Adrenal gland (tissue), 12 donors: ENCODE measurements around the gene ABCF3. TPM values are rescaled to one million over a fixed set of nuclear protein-coding genes. Genes with fewer than 3 reads are reported as not detected.

Source experiments
- microRNA counts, 2 donors: library from miRNA; unstranded; fragments of <30 nt; microRNA quantifications; one replicate each; lab custom pipeline; 2016
- microRNA-seq, 3 donors: library from miRNA; unstranded; fragments of <30 nt; microRNA quantifications; one replicate each; pipeline ENCODE4, GENCODE V29; 2017 to 2020
- polyA plus RNA-seq, 3 donors: library from polyadenylated mRNA; stranded (reverse); fragments of 200-250 nt in 2 of 3; fragments of 350-450 nt in 1 of 3; fragmentation: Illumina TruSeq in 1 of 3; extraction: RNeasy Lipid Tissue Mini Kit (QIAGEN cat#74804) in 1 of 3; gene quantifications; one replicate each; pipeline ENCODE4 v1.2.3, GENCODE V29; 2013 to 2014
- small RNA-seq, 2 donors: library from RNA; depleted of rRNA; stranded (forward); fragments of <200 nt; gene quantifications; one replicate each; pipeline ENCODE3, GENCODE V24; 2016
- total RNA-seq, 9 donors: library from RNA; depleted of rRNA in 4 of 9; stranded (reverse); fragments of >200 nt in 4 of 9; fragments of 120-200 nt in 1 of 9; fragmentation: NEBNext Ultra II Directional in 1 of 9; extraction: Animal tissue kit (Norgen Biotek cat#: 25700) in 1 of 9; gene quantifications; one replicate each; pipeline versions ENCODE4 v1.1.0 to v1.2.4, GENCODE V29; 2013 to 2023
- donor health status: healthy with polysubstance abuse.
- donor health status: Bipolar disorder and iron deficiency.
- donor health status: DM: yes; HTN: yes; CAD: no.
- donor health status: DM: no; HTN: no; CAD: no.
- donor health status: DM: no; HTN: no; CAD: no.
- donor health status: DM: yes; HTN: yes; CAD: no.

The ABCF3 gene
- total and polyA plus RNA-seq, 12 donors, result 93.6 to 353 (median 201) TPM

MicroRNA genes within 50 kb of the gene (microRNA counts, 767-probe panel; counts per million panel counts)
- microRNA hsa-miR-1224-3p (lab: Ali Mortazavi, UCI) (0 counts per million in 2 donors), microRNA hsa-miR-1224-5p (lab: Ali Mortazavi, UCI) (0 counts per million in 2 donors)

Small RNA genes within 50 kb of the gene (microRNA-seq; reads per million reads assigned to microRNA genes)
- 197 to 629 (median 246) reads per million in 3 donors for gene MIR1224

Small RNA genes within 50 kb of the gene (small RNA-seq; reads per million reads assigned to genes)
- gene MIR1224, result 14.5 to 15.7 reads per million in 2 donors

Other genes with a start within 250 kb of the ABCF3 start
- 10 to 100 TPM; 11.4 to 45.3 (median 24.8) TPM for gene ABCC5, start 168.3 kb upstream of the ABCF3 start, total RNA-seq
- gene ABCC5, start 168.3 kb upstream of the ABCF3 start, polyA plus RNA-seq, result 10 to 100 TPM; 20.8 to 53.9 (median 33.2) TPM
- not detected for gene HTR3D, start 154.5 kb upstream of the ABCF3 start, total RNA-seq
- gene HTR3D, start 154.5 kb upstream of the ABCF3 start, polyA plus RNA-seq, result not detected
- not detected for gene HTR3C, start 133.2 kb upstream of the ABCF3 start, total RNA-seq
- gene HTR3C, start 133.2 kb upstream of the ABCF3 start, polyA plus RNA-seq, result under 1 TPM in 1 of 3 donors, not detected in 2; 0.03 TPM
- gene HTR3E, start 89.1 kb upstream of the ABCF3 start, total RNA-seq, result not detected
- not detected for gene HTR3E, start 89.1 kb upstream of the ABCF3 start, polyA plus RNA-seq
- gene EIF2B5, start 50.8 kb upstream of the ABCF3 start, total RNA-seq, result 10 to 100 TPM; 19.1 to 50.8 (median 40.2) TPM
- 10 to 100 TPM; 45.9 to 56.1 (median 49.0) TPM for gene EIF2B5, start 50.8 kb upstream of the ABCF3 start, polyA plus RNA-seq
- 10 to 100 TPM; 34.1 to 94.1 (median 64.2) TPM for gene DVL3, start 30.8 kb upstream of the ABCF3 start, total RNA-seq
- 10 to 100 TPM; 45.8 to 92.9 (median 69.8) TPM for gene DVL3, start 30.8 kb upstream of the ABCF3 start, polyA plus RNA-seq
- 100 to 1,000 TPM; 305 to 700 (median 594) TPM for gene AP2M1, start 11.3 kb upstream of the ABCF3 start, total RNA-seq
- gene AP2M1, start 11.3 kb upstream of the ABCF3 start, polyA plus RNA-seq, result 100 to 1,000 TPM; 250 to 882 (median 362) TPM
- 100 to 1,000 TPM in 3 of 9 donors, 10 to 100 TPM in 5, 1 to 10 TPM in 1; 1.1 to 140 (median 65.8) TPM for gene VWA5B2, start 43.4 kb downstream of the ABCF3 start, total RNA-seq
- gene VWA5B2, start 43.4 kb downstream of the ABCF3 start, polyA plus RNA-seq, result 1,000 to 10,000 TPM in 1 of 3 donors, 100 to 1,000 TPM in 1, 10 to 100 TPM in 1; 29.8 to 1,120 (median 268) TPM
- gene ALG3, start 62.8 kb downstream of the ABCF3 start, total RNA-seq, result 100 to 1,000 TPM in 1 of 9 donors, 10 to 100 TPM in 8; 27.7 to 107 (median 59.0) TPM
- 10 to 100 TPM; 32.8 to 71.4 (median 42.3) TPM for gene ALG3, start 62.8 kb downstream of the ABCF3 start, polyA plus RNA-seq
- 1 to 10 TPM; 2.7 to 8.3 (median 4.3) TPM for gene EEF1AKMT4, start 63.5 kb downstream of the ABCF3 start, total RNA-seq
- gene EEF1AKMT4, start 63.5 kb downstream of the ABCF3 start, polyA plus RNA-seq, result 1 to 10 TPM; 1.8 to 6.6 (median 2.5) TPM
- 10 to 100 TPM in 2 of 9 donors, 1 to 10 TPM in 4, under 1 TPM in 1, not detected in 2; 0.47 to 39.3 (median 6.9) TPM for gene CAMK2N2, start 75.4 kb downstream of the ABCF3 start, total RNA-seq
- gene CAMK2N2, start 75.4 kb downstream of the ABCF3 start, polyA plus RNA-seq, result 10 to 100 TPM in 2 of 3 donors, 1 to 10 TPM in 1; 6.1 to 24.2 (median 12.4) TPM
- 1 to 10 TPM in 3 of 9 donors, under 1 TPM in 2, not detected in 4; 0.27 to 9.3 (median 4.5) TPM for gene ECE2, start 89.8 kb downstream of the ABCF3 start, total RNA-seq
- gene ECE2, start 89.8 kb downstream of the ABCF3 start, polyA plus RNA-seq, result 10 to 100 TPM in 1 of 3 donors, 1 to 10 TPM in 2; 3.0 to 15.2 (median 8.2) TPM
- gene PSMD2, start 113.0 kb downstream of the ABCF3 start, total RNA-seq, result 100 to 1,000 TPM; 190 to 392 (median 236) TPM
- 100 to 1,000 TPM in 1 of 3 donors, 10 to 100 TPM in 2; 65.1 to 412 (median 73.8) TPM for gene PSMD2, start 113.0 kb downstream of the ABCF3 start, polyA plus RNA-seq
- 100 to 1,000 TPM; 231 to 600 (median 356) TPM for gene EIF4G1, start 128.4 kb downstream of the ABCF3 start, total RNA-seq
- gene EIF4G1, start 128.4 kb downstream of the ABCF3 start, polyA plus RNA-seq, result 100 to 1,000 TPM; 248 to 411 (median 268) TPM
- gene FAM131A, start 151.4 kb downstream of the ABCF3 start, total RNA-seq, result 10 to 100 TPM; 13.9 to 42.4 (median 32.5) TPM
- gene FAM131A, start 151.4 kb downstream of the ABCF3 start, polyA plus RNA-seq, result 10 to 100 TPM; 13.3 to 43.0 (median 39.4) TPM
- gene CLCN2, start 175.4 kb downstream of the ABCF3 start, total RNA-seq, result 10 to 100 TPM in 5 of 9 donors, 1 to 10 TPM in 4; 7.5 to 24.4 (median 13.3) TPM
- gene CLCN2, start 175.4 kb downstream of the ABCF3 start, polyA plus RNA-seq, result 10 to 100 TPM; 11.4 to 27.8 (median 22.3) TPM
- gene POLR2H, start 175.5 kb downstream of the ABCF3 start, total RNA-seq, result 100 to 1,000 TPM in 1 of 9 donors, 10 to 100 TPM in 8; 63.1 to 101 (median 71.2) TPM
- gene POLR2H, start 175.5 kb downstream of the ABCF3 start, polyA plus RNA-seq, result 100 to 1,000 TPM in 2 of 3 donors, 10 to 100 TPM in 1; 87.7 to 199 (median 194) TPM
- gene THPO, start 192.0 kb downstream of the ABCF3 start, total RNA-seq, result 1 to 10 TPM in 3 of 9 donors, under 1 TPM in 3, not detected in 3; 0.11 to 5.3 (median 1.6) TPM
- gene THPO, start 192.0 kb downstream of the ABCF3 start, polyA plus RNA-seq, result 1 to 10 TPM in 2 of 3 donors, under 1 TPM in 1; 0.82 to 4.4 (median 2.2) TPM
- gene CHRD, start 193.9 kb downstream of the ABCF3 start, total RNA-seq, result 100 to 1,000 TPM in 1 of 9 donors, 10 to 100 TPM in 6, 1 to 10 TPM in 2; 1.1 to 101 (median 23.7) TPM
- 10 to 100 TPM in 2 of 3 donors, 1 to 10 TPM in 1; 1.9 to 51.0 (median 41.2) TPM for gene CHRD, start 193.9 kb downstream of the ABCF3 start, polyA plus RNA-seq